Measurements from ENCODE around the gene UCN3.

The UCN3 gene

GRCh38 chr10:5393529-5393928 lies 28.8 kb downstream of the UCN3 start:
- H3K36me3 ChIP-seq (ENCODE audit: low read depth) = no peaks in the 10 kb centered on the region
- DNase-seq (ENCODE audit: low spot score) (no peak), ATAC-seq (ENCODE audit: low read depth) (no peak)
- H3K27ac ChIP-seq (ENCODE audit: poor library complexity, severe bottlenecking) = no peak overlapping the region
- no peak for TF ChIP-seq CTCF (IDR thresholded peaks at IDR 0.05; ENCODE audit: poor library complexity, severe bottlenecking)
- no peaks in the 10 kb centered on the region for H3K4me1 ChIP-seq (ENCODE audit: insufficient read depth, poor library complexity, severe bottlenecking)
- no peaks in the 10 kb centered on the region for H3K27me3 ChIP-seq (ENCODE audit: insufficient read depth, poor library complexity, severe bottlenecking)
- no peak overlapping the region for H3K4me3 ChIP-seq (ENCODE audit: severe bottlenecking)
- H3K9me3 ChIP-seq (ENCODE audit: severe bottlenecking) = peaks cover 10% of the 10 kb centered on the region

GRCh38 chr10:5395168-5395567 lies 30.4 kb downstream of the UCN3 start:
- Histone ChIP-seq H3K4me1 (ENCODE audit: insufficient read depth, poor library complexity, severe bottlenecking) (no peaks in the 10 kb centered on the region), H3K4me3 (ENCODE audit: severe bottlenecking) (no peak overlapping the region), H3K9me3 (ENCODE audit: severe bottlenecking) (peaks cover 6% of the 10 kb centered on the region), H3K27me3 (ENCODE audit: insufficient read depth, poor library complexity, severe bottlenecking) (no peaks in the 10 kb centered on the region), H3K27ac (ENCODE audit: poor library complexity, severe bottlenecking) (no peak overlapping the region), H3K36me3 (ENCODE audit: low read depth) (no peaks in the 10 kb centered on the region)
- no peak for TF ChIP-seq CTCF (IDR thresholded peaks at IDR 0.05; ENCODE audit: poor library complexity, severe bottlenecking)
- ATAC-seq (ENCODE audit: low read depth) (no peak), DNase-seq (ENCODE audit: low spot score) (no peak)

GRCh38 chr10:5396556-5397300 lies 32.0 kb downstream of the UCN3 start:
- no peak overlapping the region for H3K27ac ChIP-seq (ENCODE audit: poor library complexity, severe bottlenecking)
- H3K27me3 ChIP-seq (ENCODE audit: insufficient read depth, poor library complexity, severe bottlenecking) = no peaks in the 10 kb centered on the region

GRCh38 chr10:5399332-5399731 lies 34.6 kb downstream of the UCN3 start:
- no peak for DNase-seq (ENCODE audit: low spot score)
- Histone ChIP-seq H3K27me3 (ENCODE audit: insufficient read depth, poor library complexity, severe bottlenecking) (no peaks in the 10 kb centered on the region), H3K9me3 (ENCODE audit: severe bottlenecking) (no peaks in the 10 kb centered on the region), H3K36me3 (ENCODE audit: low read depth) (no peaks in the 10 kb centered on the region), H3K4me1 (ENCODE audit: insufficient read depth, poor library complexity, severe bottlenecking) (no peaks in the 10 kb centered on the region), H3K4me3 (ENCODE audit: severe bottlenecking) (no peak overlapping the region), H3K27ac (ENCODE audit: poor library complexity, severe bottlenecking) (no peak overlapping the region)
- no peak for ATAC-seq (ENCODE audit: low read depth)
- no peak for TF ChIP-seq CTCF (IDR thresholded peaks at IDR 0.05; ENCODE audit: poor library complexity, severe bottlenecking)

More at GRCh38 chr10:5396556-5397300, 32.0 kb downstream of the UCN3 start:
- Histone ChIP-seq H3K36me3 (ENCODE audit: low read depth) (no peaks in the 10 kb centered on the region), H3K9me3 (ENCODE audit: severe bottlenecking) (no peaks in the 10 kb centered on the region), H3K4me3 (ENCODE audit: severe bottlenecking) (no peak overlapping the region), H3K4me1 (ENCODE audit: insufficient read depth, poor library complexity, severe bottlenecking) (no peaks in the 10 kb centered on the region)
- DNase-seq (ENCODE audit: low spot score) (no peak), ATAC-seq (ENCODE audit: low read depth) (no peak)
- TF ChIP-seq CTCF (IDR thresholded peaks at IDR 0.05; ENCODE audit: poor library complexity, severe bottlenecking) = no peak

All from RWPE2 (cell line).